Subcutaneous adipose tissue (tissue), 4 donors: ENCODE data around the gene PKP4. TPM values are rescaled to one million over a fixed set of nuclear protein-coding genes. Genes with fewer than 3 reads are reported as not detected.

Experiments
- total RNA-seq, 4 donors: library from RNA; depleted of rRNA; stranded (reverse); fragments of >200 nt; gene quantifications; one replicate each; pipeline ENCODE4 v1.1.0, GENCODE V29; 2016
- TF ChIP-seq, protein P1 (sequence below): fragments of 450-650 bp; IDR thresholded peaks from one replicate; pipeline ENCODE4 v1.5.1; 2016; ENCODE audit warnings: low read depth, mild to moderate bottlenecking, control low read depth, antibody characterized with exemption, moderate library complexity

Gene PKP4
- total RNA-seq, 4 donors from 2014 or later: 29.6 to 90.6 (median 68.0) TPM

DNA sequence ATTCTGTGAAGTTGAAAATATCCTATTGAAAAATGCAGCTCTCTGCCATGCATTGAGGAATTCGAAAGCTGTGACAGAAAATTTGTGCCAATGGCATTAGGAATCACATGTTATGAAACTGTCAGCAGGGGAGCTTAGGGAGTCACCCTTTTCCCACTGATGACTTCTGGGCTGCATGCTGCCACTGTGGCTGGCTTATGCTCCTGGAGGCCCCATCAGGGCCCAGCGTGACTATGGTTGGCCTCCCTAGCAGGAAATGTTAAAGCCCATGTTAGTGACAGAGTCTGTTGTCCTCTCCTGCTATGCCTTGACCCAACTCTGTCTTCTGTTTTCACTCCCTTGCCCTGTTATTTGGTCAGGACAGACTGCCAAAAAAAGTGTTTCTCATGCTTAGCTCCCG is 198.9 kb downstream of the PKP4 start:
- TF ChIP-seq, protein P1, sequence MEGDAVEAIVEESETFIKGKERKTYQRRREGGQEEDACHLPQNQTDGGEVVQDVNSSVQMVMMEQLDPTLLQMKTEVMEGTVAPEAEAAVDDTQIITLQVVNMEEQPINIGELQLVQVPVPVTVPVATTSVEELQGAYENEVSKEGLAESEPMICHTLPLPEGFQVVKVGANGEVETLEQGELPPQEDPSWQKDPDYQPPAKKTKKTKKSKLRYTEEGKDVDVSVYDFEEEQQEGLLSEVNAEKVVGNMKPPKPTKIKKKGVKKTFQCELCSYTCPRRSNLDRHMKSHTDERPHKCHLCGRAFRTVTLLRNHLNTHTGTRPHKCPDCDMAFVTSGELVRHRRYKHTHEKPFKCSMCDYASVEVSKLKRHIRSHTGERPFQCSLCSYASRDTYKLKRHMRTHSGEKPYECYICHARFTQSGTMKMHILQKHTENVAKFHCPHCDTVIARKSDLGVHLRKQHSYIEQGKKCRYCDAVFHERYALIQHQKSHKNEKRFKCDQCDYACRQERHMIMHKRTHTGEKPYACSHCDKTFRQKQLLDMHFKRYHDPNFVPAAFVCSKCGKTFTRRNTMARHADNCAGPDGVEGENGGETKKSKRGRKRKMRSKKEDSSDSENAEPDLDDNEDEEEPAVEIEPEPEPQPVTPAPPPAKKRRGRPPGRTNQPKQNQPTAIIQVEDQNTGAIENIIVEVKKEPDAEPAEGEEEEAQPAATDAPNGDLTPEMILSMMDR: no peak

DNA sequence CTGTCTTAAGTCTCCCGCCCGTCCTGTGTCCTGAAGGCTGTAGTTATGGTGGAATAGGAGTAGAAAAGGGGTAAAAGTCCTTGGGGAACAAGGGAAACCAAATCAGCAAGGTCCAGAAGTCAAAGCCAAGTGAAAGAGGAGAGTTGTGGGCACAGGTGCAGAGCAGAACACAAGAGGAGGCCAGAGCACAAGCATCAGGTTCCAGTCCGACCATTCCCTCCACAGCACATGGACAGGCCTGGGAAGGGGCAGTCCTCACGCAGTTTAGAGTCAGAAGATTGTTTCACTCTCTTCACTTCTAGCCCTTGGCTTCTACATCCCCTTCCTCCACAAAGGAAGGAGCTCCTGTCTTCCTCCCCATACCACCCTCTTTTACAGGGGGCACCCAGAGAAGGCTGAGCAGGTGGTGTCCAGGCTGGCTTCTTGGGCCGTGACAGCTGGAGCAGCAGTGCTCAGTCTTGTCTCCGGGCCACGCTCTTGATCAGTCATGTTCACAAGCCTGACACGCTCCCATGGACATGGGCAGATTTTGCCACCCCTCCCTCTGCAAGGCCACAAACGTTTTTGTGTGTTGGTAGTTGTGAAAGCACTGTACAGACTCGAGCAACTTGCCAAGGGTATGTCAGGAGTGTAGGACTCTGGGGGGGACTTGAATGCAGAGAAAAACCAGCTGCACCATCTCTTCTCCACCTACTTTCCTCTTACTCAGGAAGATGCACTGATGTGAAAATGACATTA is 199.9 kb downstream of the PKP4 start:
- TF ChIP-seq, protein P1: no peak

DNA sequence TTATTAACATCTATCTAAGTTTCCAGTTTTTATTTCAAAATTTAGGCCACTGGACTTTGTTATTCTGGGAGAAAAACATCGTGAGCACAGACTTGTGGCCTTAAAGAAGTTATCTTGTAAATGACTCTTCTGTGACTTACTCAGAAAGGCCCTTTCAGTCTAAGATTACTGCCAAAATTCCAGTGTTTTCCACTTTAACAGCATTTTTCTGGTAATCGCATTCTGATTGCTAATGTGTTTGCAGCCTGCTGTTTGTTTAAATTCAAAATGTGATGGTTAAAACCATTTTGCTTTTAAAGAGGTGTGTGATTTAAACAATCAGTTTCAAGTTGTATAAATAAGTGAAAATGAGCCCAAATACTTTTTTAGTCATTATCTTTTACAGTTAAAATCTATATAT is 201.6 kb downstream of the PKP4 start:
- TF ChIP-seq, protein P1: no peak

DNA sequence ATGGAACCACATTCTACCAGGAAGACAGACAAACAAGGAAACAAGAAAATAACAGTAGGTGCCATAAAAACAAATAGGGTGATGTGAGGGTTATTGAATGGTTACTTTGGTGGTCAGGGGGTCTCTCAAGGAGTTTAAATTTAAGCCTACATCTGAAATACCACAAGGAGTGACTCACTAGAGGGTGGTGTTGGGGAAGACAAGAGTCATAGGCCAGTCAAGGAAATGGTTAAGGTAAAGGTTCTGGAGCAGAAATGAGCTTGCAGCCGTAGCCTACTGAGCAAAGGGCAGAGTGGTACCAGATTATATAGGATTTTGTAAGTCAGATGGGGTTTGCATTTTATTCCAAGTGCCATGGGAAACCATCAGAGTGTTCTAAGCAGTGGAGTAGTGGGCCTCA is 202.7 kb downstream of the PKP4 start:
- TF ChIP-seq, protein P1: no peak

DNA sequence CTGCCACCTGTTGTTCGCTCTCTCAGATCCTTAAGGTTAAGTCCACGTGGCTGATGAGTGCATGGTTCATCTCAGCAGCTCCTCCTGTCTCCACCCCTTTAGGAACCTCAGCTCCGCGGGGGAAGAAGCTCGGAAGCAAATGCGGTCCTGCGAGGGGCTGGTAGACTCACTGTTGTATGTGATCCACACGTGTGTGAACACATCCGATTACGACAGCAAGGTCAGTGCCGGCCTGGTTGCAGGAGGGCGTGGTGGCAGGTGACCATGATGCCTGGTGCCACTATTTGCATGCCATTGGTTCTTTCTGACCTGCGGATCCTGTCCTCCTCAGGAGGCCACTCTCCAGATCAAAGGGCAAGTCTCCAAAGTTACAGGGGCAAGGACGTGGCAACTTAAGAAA is 204.5 kb downstream of the PKP4 start:
- TF ChIP-seq, protein P1: no peak

DNA sequence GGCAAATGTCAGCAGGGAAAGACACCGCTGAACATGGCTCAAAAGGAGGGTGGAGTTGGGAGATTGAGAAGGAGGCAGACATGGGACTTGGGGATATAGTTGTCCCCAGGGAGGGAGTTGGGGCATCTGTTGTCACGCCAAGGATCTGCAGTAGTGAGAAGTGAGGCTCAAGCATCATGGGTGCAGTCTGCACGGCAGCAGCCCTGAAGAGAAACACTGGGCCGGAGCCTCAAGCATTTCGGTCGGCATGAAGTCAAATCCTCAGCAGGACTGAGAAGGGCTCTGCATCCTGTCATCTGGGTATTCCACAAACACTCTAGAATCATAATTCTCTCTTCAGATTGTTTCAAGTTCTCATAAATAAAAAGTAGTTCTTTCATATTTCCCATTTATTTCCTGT is 205.7 kb downstream of the PKP4 start:
- TF ChIP-seq, protein P1: no peak

DNA sequence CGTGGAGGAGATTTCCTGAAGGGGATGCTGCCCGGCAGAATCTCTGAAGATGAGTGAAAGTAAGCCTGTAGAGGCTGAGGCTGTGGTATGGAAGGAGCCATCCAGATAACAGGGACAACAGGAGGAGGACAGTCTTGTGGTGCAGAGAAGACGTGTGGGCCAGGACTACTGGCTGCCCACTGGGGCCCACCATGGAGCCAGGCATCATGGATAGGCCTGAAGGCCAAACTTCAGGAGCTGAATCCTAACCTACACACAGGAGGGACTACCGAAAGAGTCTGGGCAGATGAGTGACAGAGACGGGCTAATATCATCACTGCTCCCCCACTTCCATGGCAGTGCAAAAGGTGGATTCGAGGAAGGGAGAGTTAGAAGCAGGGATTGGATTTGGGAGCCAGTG is 207.0 kb downstream of the PKP4 start:
- TF ChIP-seq, protein P1: no peak
